ENCODE results near the gene SNX14. TPM values are rescaled to one million over a fixed set of nuclear protein-coding genes. Genes with fewer than 3 reads are reported as not detected.

The SNX14 gene
- polyA plus RNA-seq, 1 experiment: 114 TPM

DNA sequence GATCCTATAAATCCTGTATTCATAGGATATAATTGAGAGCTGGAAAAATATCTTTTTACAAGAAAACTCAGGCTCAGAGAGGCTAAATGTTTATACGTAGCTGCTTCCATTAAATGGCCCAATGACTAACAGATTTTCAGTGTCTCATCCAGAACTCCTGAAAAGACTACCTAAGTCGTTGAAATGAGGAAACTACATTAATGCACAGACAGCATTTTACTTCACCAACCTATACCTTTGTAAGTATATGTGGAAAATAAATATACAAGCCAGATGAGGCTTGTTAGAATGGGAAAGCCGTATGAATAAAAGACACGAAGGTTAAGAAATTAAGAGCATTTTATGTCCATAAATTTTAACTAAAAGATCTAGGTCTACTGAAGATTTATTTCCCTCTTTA is 8.4 kb upstream of the SNX14 start:
- ChIA-PET CTCF (no interaction called here), POLR2A (no interaction called here)
- H3K27ac ChIP-seq (ENCODE audit: low read depth, low read length): no peak overlapping the region
- H3K4me3 ChIP-seq (ENCODE audit: low read depth, low read length): no peak overlapping the region
- no peaks in the 10 kb centered on the region for H3K27me3 ChIP-seq (ENCODE audit: control insufficient read depth, insufficient read depth, low read length)
- no peak for DNase-seq (ENCODE audit: low read depth, low spot score)
- H3K9me3 ChIP-seq (ENCODE audit: control insufficient read depth, insufficient read depth, low read length): no peaks in the 10 kb centered on the region
- TF ChIP-seq, protein P1, sequence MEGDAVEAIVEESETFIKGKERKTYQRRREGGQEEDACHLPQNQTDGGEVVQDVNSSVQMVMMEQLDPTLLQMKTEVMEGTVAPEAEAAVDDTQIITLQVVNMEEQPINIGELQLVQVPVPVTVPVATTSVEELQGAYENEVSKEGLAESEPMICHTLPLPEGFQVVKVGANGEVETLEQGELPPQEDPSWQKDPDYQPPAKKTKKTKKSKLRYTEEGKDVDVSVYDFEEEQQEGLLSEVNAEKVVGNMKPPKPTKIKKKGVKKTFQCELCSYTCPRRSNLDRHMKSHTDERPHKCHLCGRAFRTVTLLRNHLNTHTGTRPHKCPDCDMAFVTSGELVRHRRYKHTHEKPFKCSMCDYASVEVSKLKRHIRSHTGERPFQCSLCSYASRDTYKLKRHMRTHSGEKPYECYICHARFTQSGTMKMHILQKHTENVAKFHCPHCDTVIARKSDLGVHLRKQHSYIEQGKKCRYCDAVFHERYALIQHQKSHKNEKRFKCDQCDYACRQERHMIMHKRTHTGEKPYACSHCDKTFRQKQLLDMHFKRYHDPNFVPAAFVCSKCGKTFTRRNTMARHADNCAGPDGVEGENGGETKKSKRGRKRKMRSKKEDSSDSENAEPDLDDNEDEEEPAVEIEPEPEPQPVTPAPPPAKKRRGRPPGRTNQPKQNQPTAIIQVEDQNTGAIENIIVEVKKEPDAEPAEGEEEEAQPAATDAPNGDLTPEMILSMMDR (IDR thresholded peaks at IDR 0.05; ENCODE audit: low read depth, low read length): no peak

DNA sequence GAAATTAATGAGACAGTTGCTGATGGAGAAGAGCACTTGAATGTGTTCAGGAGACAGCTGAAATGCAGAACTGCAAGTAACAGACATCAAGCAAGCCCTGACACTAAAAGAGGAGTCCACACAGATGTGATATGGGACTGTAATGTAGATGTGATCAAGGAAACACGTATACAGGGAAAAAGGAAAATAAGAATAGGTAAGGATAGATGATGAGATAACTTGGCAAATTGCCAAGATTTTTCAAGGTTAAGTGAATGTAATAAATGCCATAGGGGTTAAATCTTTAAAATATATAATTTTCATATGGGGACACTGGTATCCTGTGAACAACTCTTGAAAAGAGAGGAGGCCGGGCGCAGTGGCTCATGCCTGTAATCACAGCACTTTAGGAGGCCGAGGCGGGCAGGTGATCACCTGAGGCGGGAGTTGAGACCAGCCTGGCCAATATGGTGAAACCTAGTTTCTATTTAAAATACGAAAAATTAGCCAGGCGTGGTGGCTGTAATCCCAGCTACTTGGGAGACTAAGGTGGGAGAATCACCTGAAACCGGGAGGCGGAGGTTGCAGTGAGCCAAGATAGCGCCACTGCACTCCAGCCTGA is 7.2 kb upstream of the SNX14 start:
- Histone ChIP-seq H3K4me3 (ENCODE audit: low read depth, low read length) (no peak overlapping the region), H3K9me3 (ENCODE audit: control insufficient read depth, insufficient read depth, low read length) (no peaks in the 10 kb centered on the region), H3K27me3 (ENCODE audit: control insufficient read depth, insufficient read depth, low read length) (no peaks in the 10 kb centered on the region), H3K27ac (ENCODE audit: low read depth, low read length) (no peak overlapping the region)
- TF ChIP-seq, protein P1 (IDR thresholded peaks at IDR 0.05; ENCODE audit: low read depth, low read length): no peak
- ChIA-PET POLR2A (interaction anchor here (0.6 kb wide), 1 partner anchor 78 kb away, joined by 3 read pairs; no protein-coding TSS in a partner anchor), CTCF (interaction anchor here (0.6 kb wide), 1 partner anchor 198 kb away, joined by 3 read pairs; no protein-coding TSS in a partner anchor)
- DNase-seq (ENCODE audit: low read depth, low spot score): no peak

DNA sequence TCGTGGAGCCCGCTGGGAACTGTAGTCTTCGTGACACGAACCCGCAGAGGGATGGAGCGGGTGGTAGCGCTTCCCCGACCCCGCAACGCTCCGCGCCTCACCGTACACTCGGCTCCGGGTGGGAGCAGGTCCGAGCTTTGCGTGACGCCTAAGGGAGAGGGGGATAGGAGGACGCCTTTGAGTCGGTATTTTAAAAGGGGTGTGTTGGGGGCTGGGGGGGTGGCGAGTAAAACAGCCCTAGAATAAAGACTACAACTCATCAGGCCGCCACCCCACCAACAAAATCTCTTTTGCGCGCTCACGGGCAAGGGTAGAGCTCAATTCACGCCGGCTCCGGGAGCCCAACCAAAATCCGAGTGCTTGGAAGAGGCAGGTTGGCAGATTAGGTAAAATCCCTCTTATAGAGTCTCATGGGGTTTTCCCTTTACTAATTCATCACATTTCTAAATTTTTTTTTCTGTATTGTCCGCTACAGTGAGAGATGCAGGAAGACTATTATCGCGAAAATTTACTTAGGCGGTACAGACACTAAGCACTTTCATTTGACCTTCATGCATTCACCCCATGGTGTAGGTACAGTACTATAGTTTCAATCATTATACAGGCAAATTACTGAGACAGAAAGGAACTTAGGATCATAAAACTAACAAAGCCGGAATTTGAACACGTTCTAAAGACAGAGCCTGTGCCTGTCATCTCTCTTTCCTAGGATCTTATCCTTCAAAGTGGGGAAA is 706 bp upstream of the SNX14 start:
- Histone ChIP-seq H3K9me3 (ENCODE audit: control insufficient read depth, insufficient read depth, low read length) (no peaks in the 10 kb centered on the region; the same call in 1 of the 2 replicates), H3K27me3 (ENCODE audit: control insufficient read depth, insufficient read depth, low read length) (no peaks in the 10 kb centered on the region), H3K27ac (ENCODE audit: low read depth, low read length) (peak overlapping the region; percentile 90), H3K4me3 (ENCODE audit: low read depth, low read length) (peak overlapping the region; percentile 91)
- TF ChIP-seq, protein P1 (IDR thresholded peaks at IDR 0.05; ENCODE audit: low read depth, low read length): no peak
- POLR2A ChIA-PET: interaction anchor here (0.6 to 2.6 kb wide), 4 partner anchors 48 to 144 kb away, joined by 3 to 36 read pairs (median 8); partner anchors contain the start of genes NT5E and SYNCRIP
- no peak for DNase-seq (ENCODE audit: low read depth, low spot score)
- CTCF ChIA-PET: interaction anchor here (0.6 to 0.7 kb wide), 2 partner anchors 31 to 76 kb away, joined by 3 to 11 read pairs; no protein-coding TSS in a partner anchor

DNA sequence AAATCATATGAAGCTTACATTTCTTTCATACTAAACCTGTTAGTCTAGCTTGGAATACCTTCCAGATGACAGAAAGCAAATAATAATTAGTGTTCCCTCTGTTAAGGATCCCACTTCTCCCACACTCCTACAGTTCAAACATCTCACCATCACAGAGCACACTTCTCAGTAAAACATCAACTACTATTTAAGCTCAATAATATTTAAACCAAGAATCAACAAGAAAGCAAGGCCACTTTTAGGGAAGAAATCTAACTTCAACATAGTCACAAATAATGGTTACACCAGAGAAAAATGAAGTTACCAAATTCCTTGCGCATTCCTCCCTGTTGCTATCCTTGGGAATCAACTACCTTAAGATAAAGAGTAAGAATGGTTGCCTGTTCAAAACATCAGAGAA is 1.6 kb downstream of the SNX14 start:
- ChIA-PET POLR2A (no interaction called here), CTCF (interaction anchor here (0.6 to 2.2 kb wide), 4 partner anchors 48 to 237 kb away, joined by 3 to 9 read pairs (median 3); no protein-coding TSS in a partner anchor)

More for the DNA sequence above, 1.6 kb downstream of the SNX14 start:
- TF ChIP-seq, protein P1 (IDR thresholded peaks at IDR 0.05; ENCODE audit: low read depth, low read length): no peak
- H3K27me3 ChIP-seq (ENCODE audit: control insufficient read depth, insufficient read depth, low read length): no peaks in the 10 kb centered on the region
- peak overlapping the region; percentile 23; the same call in 1 of the 2 replicates for H3K4me3 ChIP-seq (ENCODE audit: low read depth, low read length)
- H3K9me3 ChIP-seq (ENCODE audit: control insufficient read depth, insufficient read depth, low read length): no peaks in the 10 kb centered on the region; the same call in 1 of the 2 replicates
- DNase-seq (ENCODE audit: low read depth, low spot score): no peak
- no peak overlapping the region for H3K27ac ChIP-seq (ENCODE audit: low read depth, low read length)

All from AG04450 (cell line).